Ramos (cell line): ENCODE measurements around the gene CNOT6.

ENCODE experiments used
- in situ Hi-C: fragments of 300-500 bp; cut with MboI; formaldehyde crosslinking; loops from one replicate; pipeline ENCODE4 v1.14.3; 2022; ENCODE audit warnings: low sequenced_read_pairs; ENCODE audit not compliant: unreplicated experiment

The CNOT6 gene

GRCh38 chr5:180609817-180610550, 115.8 kb downstream of the CNOT6 start:
- in situ Hi-C loops = no loop called here

GRCh38 chr5:180611140-180611850, 117.1 kb downstream of the CNOT6 start:
- in situ Hi-C loops = no loop called here

DNA sequence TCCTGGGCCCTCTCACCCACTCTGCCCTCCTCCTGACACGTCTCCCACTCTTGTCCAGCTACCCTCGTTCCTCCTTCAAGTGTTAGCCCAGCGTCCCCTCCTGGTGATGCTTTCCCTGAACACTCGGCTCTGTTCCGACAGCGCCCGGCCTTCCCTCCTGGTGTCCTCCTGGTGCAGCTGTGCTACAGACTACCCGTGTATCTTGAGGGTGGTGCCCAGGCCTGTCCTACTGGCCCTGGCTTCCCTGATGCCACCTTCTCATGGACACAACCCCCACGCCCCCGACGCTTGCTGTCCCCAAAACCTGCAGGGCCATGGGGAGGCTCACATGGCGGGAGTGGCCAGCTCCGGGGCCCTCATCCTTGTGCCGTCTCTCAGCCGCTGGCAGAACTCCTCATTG, 118.5 kb downstream of the CNOT6 start:
- in situ Hi-C loops = no loop called here

GRCh38 chr5:180613188-180613813, 119.1 kb downstream of the CNOT6 start:
- in situ Hi-C loops = no loop called here

DNA sequence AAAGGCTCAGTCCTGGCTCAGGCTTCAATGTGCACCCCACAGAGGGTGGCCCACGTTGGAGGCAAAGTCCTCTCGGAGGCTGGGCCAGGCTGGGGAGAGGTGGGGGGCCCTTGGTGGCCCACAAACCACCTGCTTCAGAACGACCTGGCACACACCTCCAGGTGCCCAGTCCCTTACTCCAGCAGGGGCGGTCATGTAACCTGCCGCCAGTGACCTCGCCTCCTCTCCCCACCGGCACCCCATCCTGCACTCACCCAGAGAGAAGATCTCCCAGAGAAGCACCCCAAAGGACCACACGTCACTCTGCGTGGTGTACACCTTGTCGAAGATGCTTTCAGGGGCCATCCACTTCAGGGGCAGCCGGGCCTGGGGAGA, 119.6 kb downstream of the CNOT6 start:
- in situ Hi-C loops = no loop called here

- in situ Hi-C loops = no loop called here
Measured at GRCh38 chr5:180618487-180618828, 124.3 kb downstream of the CNOT6 start.

DNA sequence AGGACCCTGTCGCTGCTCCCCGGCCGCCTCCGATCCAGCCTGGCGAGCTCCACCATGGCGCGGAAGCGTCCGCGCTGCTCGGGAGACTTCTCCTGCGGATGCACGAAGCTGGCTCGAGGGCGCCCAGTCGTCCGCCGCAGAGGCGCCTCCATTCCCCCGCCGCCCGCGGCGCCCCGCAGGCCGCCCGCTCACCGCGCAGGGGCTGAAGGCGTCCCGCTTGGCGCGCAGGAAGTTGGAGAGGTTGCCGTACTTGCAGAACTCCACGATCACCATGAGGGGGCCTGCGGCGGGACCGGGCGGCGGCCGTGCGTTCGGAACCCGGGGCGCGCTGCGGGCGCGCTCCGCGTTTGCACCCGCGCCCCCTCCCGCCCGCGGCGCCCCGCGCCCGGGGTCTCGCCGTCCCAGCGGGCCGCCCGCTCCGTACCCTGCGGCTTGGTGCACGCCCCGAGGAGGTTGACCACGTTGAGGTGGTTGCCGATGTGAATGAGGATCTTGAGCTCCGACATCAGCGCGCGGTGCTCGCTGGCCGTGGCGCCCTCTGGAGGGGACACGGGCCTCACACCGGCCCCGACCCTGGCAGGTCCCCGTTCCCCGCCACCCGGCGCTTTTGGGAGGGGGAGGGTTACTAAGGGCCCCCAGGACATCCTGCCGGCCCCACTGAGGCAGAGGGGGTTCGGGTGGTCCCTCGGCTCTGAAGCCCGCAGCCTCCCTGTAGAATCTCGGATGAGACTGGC, 124.8 kb downstream of the CNOT6 start:
- in situ Hi-C loops = no loop called here

- in situ Hi-C loops = no loop called here
Measured at GRCh38 chr5:180619563-180619915, 125.4 kb downstream of the CNOT6 start.

DNA sequence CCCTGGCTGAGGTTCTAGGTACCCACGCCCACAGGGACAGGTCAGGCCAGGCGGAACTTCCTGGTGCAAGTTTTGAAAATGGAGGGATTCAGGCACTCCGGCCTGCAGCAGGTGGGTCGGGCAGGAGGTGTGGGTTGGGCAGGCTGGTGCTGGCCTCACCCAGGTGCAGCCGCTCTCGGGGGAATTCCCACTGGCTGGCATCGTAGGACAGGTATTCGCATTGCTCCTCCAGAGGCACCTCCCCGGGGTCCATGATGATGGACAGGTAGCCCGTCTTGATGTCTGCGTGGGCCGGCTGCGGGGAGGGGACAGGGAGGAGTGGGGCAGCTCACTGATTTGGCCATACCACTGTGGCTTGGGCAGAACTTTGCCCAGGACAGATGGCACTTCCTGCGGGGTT, 125.8 kb downstream of the CNOT6 start:
- in situ Hi-C loops = no loop called here

GRCh38 chr5:180621311-180621710, 127.1 kb downstream of the CNOT6 start:
- in situ Hi-C loops = no loop called here

GRCh38 chr5:180622910-180623309, 128.7 kb downstream of the CNOT6 start:
- in situ Hi-C loops = no loop called here

DNA sequence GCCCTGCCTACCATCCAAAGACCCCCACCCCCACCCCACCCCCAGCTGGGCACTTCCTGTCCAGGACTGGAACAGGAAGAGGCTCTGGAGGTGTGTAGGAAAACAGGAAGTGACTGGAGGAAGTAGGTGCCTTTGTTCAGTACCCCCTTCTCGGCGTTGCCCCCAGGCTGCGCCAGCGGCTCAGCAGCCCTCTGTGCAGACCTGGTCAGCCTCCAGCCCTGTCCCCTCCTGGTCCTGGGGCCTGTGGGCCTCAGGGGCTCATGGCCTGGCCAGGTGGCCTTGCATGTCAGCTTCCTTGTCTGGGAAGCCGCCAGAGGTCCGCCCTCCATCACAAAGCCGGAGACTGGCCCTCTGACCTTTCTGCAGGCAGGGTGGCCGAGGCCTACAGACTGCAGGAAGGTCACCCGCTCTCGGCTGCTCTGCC, 129.2 kb downstream of the CNOT6 start:
- in situ Hi-C loops = no loop called here

DNA sequence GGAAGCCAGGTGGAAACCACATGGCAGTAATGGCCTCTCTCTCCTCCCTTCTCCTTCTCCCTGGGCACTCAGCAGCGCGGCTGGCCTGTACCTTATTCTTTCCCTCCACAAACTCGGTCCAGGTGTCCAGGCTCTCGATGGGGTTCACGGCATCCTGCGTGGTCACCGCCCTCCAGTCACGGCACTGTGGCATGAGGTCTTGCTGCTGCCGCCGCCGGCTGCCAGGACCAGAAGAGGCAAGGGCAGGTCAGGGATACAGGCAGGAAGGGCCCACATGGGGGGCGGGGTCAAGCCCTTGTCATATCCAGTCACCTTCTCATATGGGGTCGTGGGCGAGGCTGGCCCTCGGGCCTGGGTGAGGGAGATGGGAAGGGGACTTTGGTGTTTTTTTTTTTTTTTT, 129.7 kb downstream of the CNOT6 start:
- in situ Hi-C loops = no loop called here

- in situ Hi-C loops = no loop called here
Measured at GRCh38 chr5:180624587-180624986, 130.4 kb downstream of the CNOT6 start.

DNA sequence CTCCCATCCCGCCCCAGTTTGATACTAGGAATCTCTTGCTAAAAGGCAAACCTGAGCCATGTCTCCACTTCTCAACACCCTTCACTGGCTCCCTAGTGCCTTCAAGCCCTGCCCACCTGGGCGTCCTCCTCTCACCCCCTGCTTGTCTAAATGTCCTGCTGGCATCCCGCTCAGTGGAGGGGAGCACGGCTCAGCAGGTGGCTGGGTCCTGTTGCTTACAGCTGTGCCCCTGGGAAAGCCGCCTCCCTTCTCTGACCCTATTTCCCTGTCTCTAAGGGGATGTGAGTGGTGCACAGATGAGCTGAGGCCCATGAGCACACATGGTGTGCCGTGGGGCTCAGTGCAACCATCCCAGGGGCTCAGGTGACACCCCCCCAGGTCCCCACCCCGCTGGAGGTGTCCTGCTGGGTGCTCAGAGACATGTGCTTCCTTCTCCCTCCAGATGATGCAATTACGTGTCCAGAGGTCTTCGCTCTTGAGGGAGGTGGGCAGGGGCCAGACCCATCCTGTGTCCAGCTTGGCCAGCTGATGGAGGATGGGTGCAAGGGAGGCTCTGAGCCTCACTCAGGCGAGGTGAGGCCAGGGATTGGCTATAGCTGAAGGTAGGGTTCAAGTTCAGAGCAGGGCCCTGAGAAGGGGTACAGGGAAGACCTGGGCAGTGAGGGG, 131.1 kb downstream of the CNOT6 start:
- in situ Hi-C loops = no loop called here

GRCh38 chr5:180625791-180626660, 131.8 kb downstream of the CNOT6 start:
- in situ Hi-C loops = no loop called here

GRCh38 chr5:180626661-180627385, 132.6 kb downstream of the CNOT6 start:
- in situ Hi-C loops = no loop called here

DNA sequence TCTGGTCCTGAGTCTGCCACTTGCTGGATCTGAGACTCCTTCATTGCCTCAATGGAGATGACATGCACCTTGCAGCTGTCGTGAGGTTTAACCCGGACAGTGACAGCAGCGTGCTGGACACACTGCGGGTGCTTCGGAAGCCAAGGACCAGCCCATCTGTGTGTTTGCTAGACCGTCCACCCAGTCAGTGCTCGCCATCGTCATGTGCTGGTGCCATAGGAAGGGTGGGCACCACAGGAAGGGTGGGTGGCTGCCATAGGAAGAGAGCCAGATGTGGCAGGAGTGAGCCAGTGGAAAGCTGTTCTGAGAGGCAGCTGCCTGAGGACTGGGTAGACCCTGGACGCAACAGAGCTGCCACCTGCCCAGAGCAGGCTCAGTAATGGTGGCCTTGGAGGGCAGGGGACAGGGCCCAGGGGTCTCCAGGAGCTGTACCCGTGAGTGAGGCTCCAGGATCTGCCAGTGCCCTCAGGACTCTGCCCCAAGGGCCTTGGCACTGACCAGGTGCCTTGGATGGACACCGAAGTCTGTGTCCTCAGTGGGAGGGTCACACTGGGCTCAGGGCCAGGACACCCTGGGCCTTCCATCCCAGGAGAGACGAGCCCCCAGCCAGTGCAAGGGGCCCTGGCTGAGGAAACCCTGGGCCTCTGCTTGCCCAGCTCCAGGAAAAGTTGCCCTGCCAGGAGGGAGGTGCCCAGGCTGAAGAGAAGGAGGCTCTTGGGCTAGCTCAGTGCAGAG, 133.4 kb downstream of the CNOT6 start:
- in situ Hi-C loops = no loop called here
